PFSK-1 (cell line): ENCODE data around the gene SPAG8.

Experiments
- POLR2AphosphoS5 ChIP-seq: IDR thresholded peaks from 2 replicates; pipeline ENCODE4 v1.6.1; 2012; ENCODE audit warnings: low read depth, mild to moderate bottlenecking, control low read depth, low read length, moderate library complexity
- REST ChIP-seq, 2 experiments: IDR thresholded peaks; 2 replicates each; pipeline versions ENCODE4 v1.6.1 to v1.8.0; 2011 to 2012; ENCODE audit warnings: low read depth in 2 of 2, low read length in 2 of 2, control low read depth in 1 of 2, inconsistent platforms in 1 of 2, mild to moderate bottlenecking in 1 of 2, moderate library complexity in 1 of 2; ENCODE audit not compliant: insufficient read depth in 1 of 2
- SIN3A ChIP-seq: IDR thresholded peaks from 2 replicates; pipeline ENCODE4 v1.6.1; 2012; ENCODE audit warnings: mild to moderate bottlenecking, low read length, moderate library complexity, borderline replicate concordance; ENCODE audit not compliant: insufficient read depth

DNA sequence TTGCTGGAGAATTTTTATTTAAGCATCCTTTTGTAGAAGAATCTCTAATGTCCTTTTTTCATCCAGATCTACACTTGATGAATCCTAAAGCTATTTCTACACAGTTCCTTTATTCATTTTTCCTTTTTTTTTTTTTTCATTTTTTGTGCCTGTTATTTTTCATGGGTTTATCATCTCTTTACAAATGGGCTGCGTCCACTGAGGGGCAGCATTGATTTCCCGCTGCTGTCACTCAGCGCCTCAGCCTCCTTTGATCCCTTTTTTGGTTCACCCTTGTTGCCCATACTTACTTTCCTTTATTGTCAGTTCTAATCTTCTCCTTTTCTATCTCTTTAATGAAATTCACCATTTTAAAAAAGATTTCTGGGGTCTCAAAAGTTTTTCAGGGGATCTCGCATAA, 52.3 kb downstream of the SPAG8 start:
- TF ChIP-seq POLR2AphosphoS5 (no peak), REST (IDR thresholded peaks at IDR 0.05; ENCODE audit: insufficient read depth in 1 of 2, low read depth in 2 of 2, low read length in 2 of 2) (no peak), SIN3A (no peak)
